Nucleus accumbens (tissue), 56 donors: ENCODE measurements around the gene FAT1.

Experiments used
- DNase-seq, 56 donors: peaks; one replicate each; lab custom pipeline; 2025; lab: John Stamatoyannopoulos, UW

Gene FAT1

GRCh38 chr4:186588503-186588902 is 135.2 kb downstream of the FAT1 start:
- DNase-seq = no peak

- peak in 41 of 56 donors; percentile 1 to 83 (median 20) for DNase-seq
Measured at GRCh38 chr4:186587416-186588018, 136.1 kb downstream of the FAT1 start.

- DNase-seq = no peak
Measured at GRCh38 chr4:186586205-186586604, 137.5 kb downstream of the FAT1 start.

GRCh38 chr4:186584912-186585311 is 138.7 kb downstream of the FAT1 start:
- no peak for DNase-seq

GRCh38 chr4:186581421-186581820 is 142.2 kb downstream of the FAT1 start:
- DNase-seq = no peak

- DNase-seq = no peak
Measured at GRCh38 chr4:186580669-186581068, 143.0 kb downstream of the FAT1 start.

GRCh38 chr4:186570193-186570996 is 153.3 kb downstream of the FAT1 start:
- peak in 7 of 56 donors; percentile 3 to 31 (median 11) for DNase-seq

DNA sequence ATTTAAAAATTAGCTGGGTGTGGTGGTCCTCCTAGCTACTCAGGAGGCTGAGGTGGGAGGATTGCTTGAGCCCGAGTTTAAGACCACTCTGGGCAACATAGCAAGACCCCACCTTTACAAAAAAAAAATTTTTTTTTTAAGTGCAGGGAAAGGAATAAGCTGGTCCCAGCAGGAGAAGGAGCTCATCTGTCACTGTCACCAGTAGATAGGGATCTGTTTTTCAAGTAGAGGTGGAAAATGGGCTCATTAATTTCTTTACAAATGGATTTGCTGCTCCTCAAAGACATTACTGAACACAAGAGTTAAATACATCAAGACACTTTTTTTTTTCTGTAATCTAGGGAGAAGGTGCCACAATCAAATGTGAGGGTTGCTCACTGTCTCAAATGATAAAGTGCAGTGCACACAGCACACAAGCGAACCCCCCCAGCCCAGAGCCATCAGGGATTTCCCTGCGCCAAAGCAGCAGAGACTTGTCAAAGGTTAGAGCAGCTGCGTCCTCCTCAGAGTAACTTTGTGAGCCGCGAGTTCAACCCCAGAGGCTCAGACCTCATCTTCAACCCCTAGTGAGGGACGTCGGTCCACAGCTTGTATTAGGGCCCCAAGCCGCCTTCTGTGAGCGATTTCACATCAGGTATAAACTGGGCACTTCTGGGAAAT is 154.0 kb downstream of the FAT1 start:
- DNase-seq = no peak

DNA sequence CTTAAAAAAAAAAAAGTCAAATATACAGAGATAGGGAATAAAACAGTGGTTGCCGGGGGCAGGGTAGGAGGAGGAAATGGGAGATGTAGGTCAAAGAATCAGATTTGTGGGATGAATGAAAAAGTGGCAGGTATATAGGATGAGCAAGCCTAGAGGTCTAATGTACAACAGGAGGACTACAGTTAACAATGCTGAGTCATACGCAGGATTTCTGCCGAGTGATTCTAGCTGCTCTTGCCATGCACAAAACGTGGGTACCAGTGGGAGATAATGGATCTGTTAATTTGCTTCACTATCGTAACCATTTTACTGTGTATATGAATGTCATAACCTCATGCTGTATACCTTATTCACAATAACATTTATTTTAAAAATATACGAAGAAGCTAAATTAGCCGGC is 157.6 kb downstream of the FAT1 start:
- DNase-seq = no peak

GRCh38 chr4:186563761-186564160 is 159.9 kb downstream of the FAT1 start:
- no peak for DNase-seq

DNA sequence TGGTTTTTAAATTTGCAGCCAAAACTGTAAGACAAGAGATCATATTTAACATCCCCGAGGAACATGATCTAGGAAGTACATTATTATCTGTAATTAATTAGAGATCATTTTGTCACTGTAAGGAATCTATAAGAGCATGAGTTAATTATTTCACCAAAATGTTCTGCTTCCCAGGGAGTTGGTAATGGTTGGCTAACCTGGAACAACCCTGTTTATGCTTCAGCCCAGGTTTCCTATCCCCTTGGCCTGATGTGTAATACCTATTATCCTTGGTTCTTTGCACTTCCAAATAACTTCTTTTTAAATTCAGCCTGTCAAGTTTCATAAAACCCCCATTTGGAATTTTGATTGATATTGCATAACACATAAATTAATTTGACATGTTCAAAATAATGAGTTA is 161.9 kb downstream of the FAT1 start:
- no peak for DNase-seq

DNA sequence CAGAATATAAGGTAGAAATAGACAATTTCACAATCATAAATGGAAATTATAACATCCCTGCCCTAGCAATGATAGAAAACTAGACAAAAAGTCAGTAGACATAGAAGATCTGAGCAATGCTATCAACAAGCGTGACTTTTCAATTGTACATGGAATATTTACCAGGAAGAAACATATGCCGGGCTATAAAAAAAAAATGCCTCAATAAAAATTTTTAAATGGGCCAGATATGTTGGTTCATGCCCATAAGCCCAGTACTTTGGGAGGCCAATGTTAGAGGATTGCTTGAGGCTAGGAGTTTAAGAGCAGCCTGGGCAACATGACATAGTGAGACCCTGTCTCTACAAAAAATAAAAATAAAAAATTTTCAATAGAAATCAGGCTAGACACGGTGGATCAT is 163.0 kb downstream of the FAT1 start:
- no peak for DNase-seq

DNA sequence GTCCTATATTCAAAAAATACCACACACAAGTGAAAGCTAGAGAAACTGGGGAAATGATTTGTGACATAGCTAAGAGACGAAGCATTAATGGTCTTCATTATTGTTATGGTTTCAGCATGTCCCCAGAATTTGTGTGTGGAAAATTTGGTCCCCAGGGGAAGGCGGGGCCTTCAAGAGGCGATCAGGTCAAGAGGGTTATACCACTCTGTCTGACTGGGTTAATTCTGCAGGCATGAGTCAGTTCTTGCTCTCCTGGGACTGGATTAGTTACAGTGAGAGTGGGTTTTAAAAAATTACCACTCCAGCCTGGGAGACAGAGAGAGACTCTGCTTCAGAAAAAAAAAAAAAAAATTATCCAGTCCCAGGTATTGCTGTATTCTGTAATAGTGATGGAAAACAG is 166.2 kb downstream of the FAT1 start:
- DNase-seq = no peak

GRCh38 chr4:186557061-186557460 is 166.6 kb downstream of the FAT1 start:
- no peak for DNase-seq

DNA sequence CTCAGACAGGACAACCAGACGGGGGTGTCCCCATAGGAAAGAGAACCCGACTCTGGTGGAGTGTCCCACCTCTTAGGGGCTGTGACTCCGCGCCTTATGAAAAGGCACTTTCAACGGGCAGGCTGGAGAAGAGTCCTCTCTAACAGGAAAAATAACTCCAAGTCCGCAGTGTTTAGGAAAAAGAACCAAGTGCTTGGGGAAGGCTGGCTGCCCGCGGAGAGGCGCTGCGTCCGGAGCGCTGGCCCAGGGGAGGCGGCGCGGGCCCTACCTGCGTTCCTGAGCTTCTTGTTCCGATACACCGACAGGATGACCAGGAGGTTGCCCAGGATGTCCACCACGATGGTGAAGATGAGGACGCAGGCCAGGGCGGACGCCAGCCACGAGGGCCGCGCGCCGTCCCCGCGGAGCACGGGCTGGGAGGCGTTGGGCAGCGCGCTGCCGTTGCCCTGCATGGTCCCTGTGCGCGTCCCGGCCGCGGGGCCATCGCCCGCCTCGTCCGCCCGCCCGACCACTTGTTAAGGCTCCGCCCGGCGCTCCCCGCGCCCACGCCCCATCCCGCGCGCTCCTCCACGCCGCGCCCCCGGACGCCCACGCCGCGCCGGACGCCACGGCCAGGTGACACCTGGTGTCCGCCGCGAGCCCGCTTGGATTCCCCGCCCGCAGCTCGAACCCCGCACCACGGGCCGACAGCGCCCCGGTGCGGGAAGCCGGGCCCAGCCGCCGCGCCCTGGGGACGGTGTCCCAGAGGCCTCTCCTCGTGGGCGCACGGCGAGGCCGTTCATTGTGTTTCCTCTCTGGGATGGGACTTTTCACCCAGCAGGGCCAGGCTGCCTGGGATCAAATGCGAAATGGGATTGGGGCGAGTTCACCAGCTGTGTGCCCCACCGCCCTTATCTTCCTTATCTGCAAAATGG is 168.5 kb downstream of the FAT1 start, which contains the start of gene MTNR1A:
MTNR1A (minus strand) TSS at position 654 of the 914 bp plus-strand sequence; CDS start at position 452, 202 bp downstream.
- DNase-seq = peak in 1 of 56 donors; percentile 28

DNA sequence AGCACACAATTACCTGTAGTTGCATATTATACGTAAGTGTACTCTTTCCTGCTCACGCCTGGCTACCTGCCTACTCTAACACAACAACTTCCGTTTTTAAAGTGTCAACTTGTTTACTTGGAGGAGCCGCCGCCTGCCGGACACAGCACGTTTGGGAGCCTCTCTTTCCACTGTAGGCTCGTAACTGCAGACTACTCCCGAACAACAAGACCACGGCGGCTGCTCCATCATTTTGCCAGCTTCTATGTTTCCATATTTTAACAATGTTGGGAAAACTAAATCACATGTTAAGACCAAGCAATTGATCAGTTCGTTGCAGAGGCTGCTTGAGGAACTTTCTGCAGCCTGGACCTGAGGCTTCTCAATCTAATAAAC is 169.1 kb downstream of the FAT1 start:
- peak in 1 of 56 donors; percentile 1 for DNase-seq

GRCh38 chr4:186553717-186554116 is 169.9 kb downstream of the FAT1 start:
- DNase-seq = no peak

DNA sequence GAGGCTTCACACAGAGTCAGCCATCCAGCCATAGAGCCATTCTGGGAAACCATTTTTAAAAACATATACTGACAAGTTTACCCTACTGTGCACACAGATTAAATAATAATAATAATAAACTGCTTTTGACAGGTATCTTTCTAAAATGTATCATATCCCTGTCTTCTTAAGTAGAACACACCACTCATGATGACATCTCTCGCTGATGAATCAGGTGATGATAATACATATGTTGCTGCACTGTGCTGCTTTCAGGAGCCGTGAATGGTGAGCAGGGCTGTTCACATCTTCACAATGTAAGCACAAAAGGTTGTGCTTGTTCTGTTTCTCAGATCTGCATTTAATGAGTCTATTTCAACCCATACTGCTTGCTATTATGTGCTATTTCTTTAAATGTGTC is 171.8 kb downstream of the FAT1 start:
- DNase-seq = no peak

DNA sequence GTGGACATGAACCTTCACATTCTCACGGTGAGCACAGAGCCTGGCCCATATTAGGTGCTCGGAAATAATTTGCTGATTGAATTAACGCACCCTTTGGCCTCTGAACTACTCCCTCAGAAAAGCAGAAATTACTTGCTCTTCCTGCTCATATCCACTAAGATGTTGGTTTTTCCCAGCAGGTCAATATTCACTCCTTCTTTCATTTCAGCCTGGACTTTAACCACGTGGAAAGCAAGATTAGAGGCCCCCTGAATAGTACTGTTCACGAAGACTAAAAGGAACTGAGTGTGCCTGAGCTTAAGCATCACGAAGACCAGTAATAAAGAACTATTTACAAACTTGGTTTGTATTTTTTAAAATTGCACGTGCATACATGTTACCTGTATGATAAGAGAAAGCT is 178.2 kb downstream of the FAT1 start:
- DNase-seq = no peak

- DNase-seq = no peak
Measured at GRCh38 chr4:186543206-186543605, 180.4 kb downstream of the FAT1 start.

GRCh38 chr4:186541801-186542200 is 181.9 kb downstream of the FAT1 start:
- no peak for DNase-seq
